Spleen (tissue), 7 donors: Measurements from ENCODE around the gene BTBD2.

Experiments
- POLR2A ChIP-seq, 3 donors: fragments of 450-650 bp; IDR thresholded peaks; one replicate each; pipeline ENCODE4 v1.5.1; 2017; ENCODE audit warnings: antibody characterized with exemption in 3 of 3, mild to moderate bottlenecking in 1 of 3
- POLR2AphosphoS5 ChIP-seq, 3 donors: sonication (generic); formaldehyde crosslinking; IDR thresholded peaks; one replicate each; pipeline ENCODE4 v1.5.1; 2017; ENCODE audit warnings: antibody characterized with exemption in 3 of 3
- TF ChIP-seq, protein P1 (sequence below), 11 experiments: fragments of 200-600 bp in 7 of 11; fragments of 450-650 bp in 4 of 11; sonication (generic) in 4 of 11; IDR thresholded peaks in 8 of 11; conservative IDR thresholded peaks in 3 of 11; 1 replicate in 7 of 11; 2 replicates in 4 of 11; pipeline versions ENCODE4 v1.4.0 to v1.8.0; 2016 to 2021; ENCODE audit warnings: antibody characterized with exemption in 11 of 11, inconsistent platforms in 4 of 11, mild to moderate bottlenecking in 1 of 11
- donor health status: DM: no; HTN: no; CAD: no; lungs with moderate emphysema.
- donor health status: DM: no; HTN: no; CAD: no.
- donor health status: DM: no; HTN: no; CAD: no.

DNA sequence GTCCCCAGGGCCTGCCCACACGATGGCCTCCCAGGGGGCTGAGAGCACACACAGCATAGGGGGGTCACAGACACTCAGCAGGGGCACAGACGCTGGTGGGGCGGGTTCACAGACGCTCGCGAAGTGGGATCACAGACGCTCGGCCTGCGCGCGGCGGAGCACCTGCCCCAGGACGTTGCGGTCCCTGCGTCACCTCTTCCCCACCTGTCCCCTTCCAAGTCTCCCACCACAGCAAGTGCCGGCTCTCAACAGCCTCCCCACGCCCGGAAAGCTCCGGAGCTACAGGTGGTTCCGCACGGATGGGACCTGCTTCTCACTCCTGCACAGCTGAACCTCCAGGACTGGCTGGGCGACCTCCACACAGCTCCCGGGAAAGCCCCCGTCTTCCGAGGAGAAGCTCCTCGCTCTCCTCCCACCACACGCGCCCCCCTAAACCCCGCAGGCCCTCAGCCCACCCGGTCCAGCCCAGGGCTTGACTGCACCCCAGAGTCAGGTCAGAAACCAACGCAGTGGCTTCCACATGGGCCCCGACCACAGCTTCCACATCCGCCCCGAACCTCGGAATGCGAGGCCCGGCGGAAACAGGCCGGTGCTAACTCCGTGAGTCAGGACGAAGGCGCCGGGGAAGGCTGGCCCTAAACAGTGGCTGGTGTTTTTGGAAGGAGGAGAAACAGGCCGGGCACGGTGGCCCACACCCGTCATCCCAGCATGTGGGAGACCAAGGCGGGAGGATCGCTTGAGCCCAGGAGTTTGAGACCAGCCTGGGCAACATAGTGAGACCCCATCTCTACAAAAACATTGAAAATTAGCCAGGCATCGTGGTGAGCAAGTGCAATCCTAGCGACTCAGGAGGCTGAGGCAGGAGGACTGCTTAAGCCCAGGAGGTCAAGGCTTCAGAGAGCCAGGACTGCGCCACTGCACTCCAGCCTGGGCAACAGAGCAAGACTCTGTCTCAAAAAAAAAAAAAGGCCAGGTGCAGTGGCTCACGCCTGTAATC lies 16.5 kb downstream of the BTBD2 start:
- TF ChIP-seq POLR2A (IDR thresholded peaks at IDR 0.05) (no peak), POLR2AphosphoS5 (IDR thresholded peaks at IDR 0.05) (peak in 1 of 3 donors; percentile 17)
- TF ChIP-seq, protein P1, sequence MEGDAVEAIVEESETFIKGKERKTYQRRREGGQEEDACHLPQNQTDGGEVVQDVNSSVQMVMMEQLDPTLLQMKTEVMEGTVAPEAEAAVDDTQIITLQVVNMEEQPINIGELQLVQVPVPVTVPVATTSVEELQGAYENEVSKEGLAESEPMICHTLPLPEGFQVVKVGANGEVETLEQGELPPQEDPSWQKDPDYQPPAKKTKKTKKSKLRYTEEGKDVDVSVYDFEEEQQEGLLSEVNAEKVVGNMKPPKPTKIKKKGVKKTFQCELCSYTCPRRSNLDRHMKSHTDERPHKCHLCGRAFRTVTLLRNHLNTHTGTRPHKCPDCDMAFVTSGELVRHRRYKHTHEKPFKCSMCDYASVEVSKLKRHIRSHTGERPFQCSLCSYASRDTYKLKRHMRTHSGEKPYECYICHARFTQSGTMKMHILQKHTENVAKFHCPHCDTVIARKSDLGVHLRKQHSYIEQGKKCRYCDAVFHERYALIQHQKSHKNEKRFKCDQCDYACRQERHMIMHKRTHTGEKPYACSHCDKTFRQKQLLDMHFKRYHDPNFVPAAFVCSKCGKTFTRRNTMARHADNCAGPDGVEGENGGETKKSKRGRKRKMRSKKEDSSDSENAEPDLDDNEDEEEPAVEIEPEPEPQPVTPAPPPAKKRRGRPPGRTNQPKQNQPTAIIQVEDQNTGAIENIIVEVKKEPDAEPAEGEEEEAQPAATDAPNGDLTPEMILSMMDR (IDR thresholded peaks at IDR 0.05 in 8 of 11, conservative IDR thresholded peaks at IDR 0.05 in 3 of 11) = no peak
